ENCODE data around the gene RPTOR.

Gene RPTOR

DNA sequence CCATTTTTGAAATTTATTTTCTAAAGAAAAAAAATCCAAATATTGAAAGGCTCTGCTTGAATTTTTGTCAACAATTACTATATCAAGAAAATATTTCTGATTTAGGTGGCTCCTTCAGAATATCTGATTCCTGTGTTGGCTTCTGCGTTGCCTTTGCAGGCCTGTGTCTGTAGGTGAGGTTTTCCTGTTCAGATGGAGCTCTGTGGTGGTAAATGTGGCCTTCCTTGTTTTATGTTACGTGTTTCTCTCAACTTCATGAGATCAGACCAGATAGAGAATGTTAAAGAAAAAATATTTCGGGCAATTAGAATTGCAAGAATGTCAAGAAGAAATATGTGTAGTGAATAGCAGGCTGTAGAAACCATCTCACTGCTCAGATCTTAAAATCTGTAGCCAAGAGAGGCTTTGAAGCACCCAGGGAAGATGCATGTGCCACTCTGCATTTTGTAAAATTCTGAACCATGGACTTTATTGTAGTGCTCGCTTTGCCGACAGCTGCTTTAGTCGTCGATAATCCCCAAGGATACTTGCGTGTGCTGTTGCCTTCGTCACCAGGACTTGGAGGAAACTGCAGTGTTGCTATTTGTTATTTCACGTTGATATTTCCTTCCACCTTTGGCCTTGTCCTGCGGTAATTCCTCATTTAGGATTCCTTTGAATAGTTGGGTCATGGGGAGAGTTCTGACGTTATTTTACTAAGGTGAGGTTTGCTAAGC, 69.9 kb downstream of the RPTOR start:
- H3K4me1 ChIP-seq (ENCODE audit: low read length) = peaks cover 8% of the 10 kb centered on the region
- no peak overlapping the region for H3K4me3 ChIP-seq (ENCODE audit: low read length)
- no peak overlapping the region for H2AFZ ChIP-seq (ENCODE audit: low read depth, low read length)
- no peak overlapping the region for H3K4me2 ChIP-seq (ENCODE audit: low read length)
- H3K9me3 ChIP-seq (ENCODE audit: insufficient read depth, low read length) = no peaks in the 10 kb centered on the region
- no peaks in the 10 kb centered on the region for H3K36me3 ChIP-seq (replicated peaks; ENCODE audit: low read depth, low read length)
- H3K9ac ChIP-seq (ENCODE audit: low read length) = no peak overlapping the region
- peaks cover 54% of the 10 kb centered on the region for H4K20me1 ChIP-seq (ENCODE audit: insufficient read depth, low read length)
- TF ChIP-seq EZH2phosphoT487 (IDR thresholded peaks at IDR 0.05; ENCODE audit: low read depth) = no peak
- TF ChIP-seq, protein P1, sequence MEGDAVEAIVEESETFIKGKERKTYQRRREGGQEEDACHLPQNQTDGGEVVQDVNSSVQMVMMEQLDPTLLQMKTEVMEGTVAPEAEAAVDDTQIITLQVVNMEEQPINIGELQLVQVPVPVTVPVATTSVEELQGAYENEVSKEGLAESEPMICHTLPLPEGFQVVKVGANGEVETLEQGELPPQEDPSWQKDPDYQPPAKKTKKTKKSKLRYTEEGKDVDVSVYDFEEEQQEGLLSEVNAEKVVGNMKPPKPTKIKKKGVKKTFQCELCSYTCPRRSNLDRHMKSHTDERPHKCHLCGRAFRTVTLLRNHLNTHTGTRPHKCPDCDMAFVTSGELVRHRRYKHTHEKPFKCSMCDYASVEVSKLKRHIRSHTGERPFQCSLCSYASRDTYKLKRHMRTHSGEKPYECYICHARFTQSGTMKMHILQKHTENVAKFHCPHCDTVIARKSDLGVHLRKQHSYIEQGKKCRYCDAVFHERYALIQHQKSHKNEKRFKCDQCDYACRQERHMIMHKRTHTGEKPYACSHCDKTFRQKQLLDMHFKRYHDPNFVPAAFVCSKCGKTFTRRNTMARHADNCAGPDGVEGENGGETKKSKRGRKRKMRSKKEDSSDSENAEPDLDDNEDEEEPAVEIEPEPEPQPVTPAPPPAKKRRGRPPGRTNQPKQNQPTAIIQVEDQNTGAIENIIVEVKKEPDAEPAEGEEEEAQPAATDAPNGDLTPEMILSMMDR (IDR thresholded peaks at IDR 0.05; ENCODE audit: low read depth, low read length) = no peak
- peaks cover 83% of the 10 kb centered on the region for H3K79me2 ChIP-seq (ENCODE audit: low read length)
- H3K27me3 ChIP-seq (ENCODE audit: low read depth, low read length) = no peaks in the 10 kb centered on the region
- H3K27ac ChIP-seq (ENCODE audit: low read length) = no peak overlapping the region

DNA sequence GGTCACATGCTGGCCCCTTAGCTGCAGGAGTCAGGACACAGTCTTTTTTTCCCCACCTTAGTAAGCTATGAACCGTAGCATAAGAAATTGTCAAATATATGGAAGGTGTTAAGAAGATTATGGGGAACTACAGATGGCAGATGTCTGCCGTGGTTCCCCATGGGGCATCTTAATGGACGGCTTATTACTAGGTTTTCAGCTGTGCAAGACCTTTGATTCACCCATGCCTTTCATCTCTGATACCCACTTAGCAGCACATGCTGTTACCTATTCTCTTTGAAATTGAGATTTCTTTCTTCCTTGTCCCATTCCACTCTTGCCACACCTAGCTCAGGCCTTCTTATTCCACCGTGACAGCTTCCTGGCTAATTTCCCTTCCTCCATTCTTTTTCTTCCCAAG, 70.7 kb downstream of the RPTOR start:
- no peak overlapping the region for H2AFZ ChIP-seq (ENCODE audit: low read depth, low read length)
- H3K4me1 ChIP-seq (ENCODE audit: low read length) = no peaks in the 10 kb centered on the region; the same call in 1 of the 2 replicates
- H3K36me3 ChIP-seq (replicated peaks; ENCODE audit: low read depth, low read length) = no peaks in the 10 kb centered on the region
- H4K20me1 ChIP-seq (ENCODE audit: insufficient read depth, low read length) = peaks cover 51% of the 10 kb centered on the region
- H3K4me2 ChIP-seq (ENCODE audit: low read length) = no peak overlapping the region
- H3K79me2 ChIP-seq (ENCODE audit: low read length) = peaks cover 80% of the 10 kb centered on the region
- H3K4me3 ChIP-seq (ENCODE audit: low read length) = no peak overlapping the region
- TF ChIP-seq, protein P1 (IDR thresholded peaks at IDR 0.05; ENCODE audit: low read depth, low read length) = no peak
- TF ChIP-seq EZH2phosphoT487 (IDR thresholded peaks at IDR 0.05; ENCODE audit: low read depth) = no peak
- no peaks in the 10 kb centered on the region for H3K9me3 ChIP-seq (ENCODE audit: insufficient read depth, low read length)
- no peaks in the 10 kb centered on the region for H3K27me3 ChIP-seq (ENCODE audit: low read depth, low read length)
- H3K9ac ChIP-seq (ENCODE audit: low read length) = no peak overlapping the region
- H3K27ac ChIP-seq (ENCODE audit: low read length) = no peak overlapping the region

DNA sequence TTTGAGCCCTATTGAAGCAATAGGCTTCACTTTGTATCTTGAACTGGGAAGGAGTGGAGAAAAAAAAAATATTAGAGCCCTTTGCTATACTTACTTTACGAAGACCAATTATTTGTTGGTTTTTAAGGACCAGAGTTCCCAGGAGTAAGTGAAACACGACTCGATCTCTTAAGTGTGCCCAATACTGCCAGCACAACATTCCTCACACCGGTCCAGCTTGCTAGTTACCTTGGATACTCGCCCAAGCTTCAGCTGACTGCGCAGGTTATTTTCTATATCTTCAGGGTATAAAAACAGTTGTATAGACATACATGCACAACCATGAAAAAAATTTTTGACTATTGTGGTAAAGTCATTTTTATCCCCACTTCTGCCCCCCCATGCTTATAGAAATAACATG, 72.1 kb downstream of the RPTOR start:
- no peak overlapping the region for H3K9ac ChIP-seq (ENCODE audit: low read length)
- H3K27me3 ChIP-seq (ENCODE audit: low read depth, low read length) = no peaks in the 10 kb centered on the region
- H2AFZ ChIP-seq (ENCODE audit: low read depth, low read length) = no peak overlapping the region
- peaks cover 80% of the 10 kb centered on the region for H3K79me2 ChIP-seq (ENCODE audit: low read length)
- H3K4me2 ChIP-seq (ENCODE audit: low read length) = no peak overlapping the region
- H3K36me3 ChIP-seq (replicated peaks; ENCODE audit: low read depth, low read length) = no peaks in the 10 kb centered on the region
- H3K9me3 ChIP-seq (ENCODE audit: insufficient read depth, low read length) = no peaks in the 10 kb centered on the region
- TF ChIP-seq, protein P1 (IDR thresholded peaks at IDR 0.05; ENCODE audit: low read depth, low read length) = no peak
- TF ChIP-seq EZH2phosphoT487 (IDR thresholded peaks at IDR 0.05; ENCODE audit: low read depth) = no peak
- peaks cover 53% of the 10 kb centered on the region for H4K20me1 ChIP-seq (ENCODE audit: insufficient read depth, low read length)
- H3K4me3 ChIP-seq (ENCODE audit: low read length) = no peak overlapping the region
- no peak overlapping the region for H3K27ac ChIP-seq (ENCODE audit: low read length)
- H3K4me1 ChIP-seq (ENCODE audit: low read length) = no peaks in the 10 kb centered on the region

DNA sequence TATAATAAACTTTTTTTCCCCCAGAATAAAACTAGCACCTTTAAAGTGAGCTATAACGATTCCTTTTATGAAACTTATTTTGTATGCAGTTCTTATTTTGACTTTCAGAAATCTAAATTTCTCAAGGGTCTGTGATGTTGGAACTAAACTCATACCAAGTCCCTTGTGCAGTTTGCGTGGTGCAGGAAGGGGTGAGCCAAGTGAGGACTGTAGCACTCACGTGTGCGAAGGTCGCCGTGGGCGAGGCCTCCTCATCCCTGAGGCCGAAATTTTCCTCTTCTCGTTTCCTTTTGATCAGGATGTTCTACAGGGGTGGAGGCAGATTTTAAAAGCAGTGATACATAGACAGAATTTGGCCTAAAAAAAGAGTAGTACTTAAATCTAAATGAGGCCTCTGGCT, 73.7 kb downstream of the RPTOR start:
- Histone ChIP-seq H3K27me3 (ENCODE audit: low read depth, low read length) (no peaks in the 10 kb centered on the region), H3K4me1 (ENCODE audit: low read length) (no peaks in the 10 kb centered on the region), H2AFZ (ENCODE audit: low read depth, low read length) (no peak overlapping the region), H3K36me3 (replicated peaks; ENCODE audit: low read depth, low read length) (no peaks in the 10 kb centered on the region), H3K4me2 (ENCODE audit: low read length) (no peak overlapping the region), H3K9ac (ENCODE audit: low read length) (no peak overlapping the region), H3K79me2 (ENCODE audit: low read length) (peaks cover 76% of the 10 kb centered on the region), H3K27ac (ENCODE audit: low read length) (no peak overlapping the region), H3K4me3 (ENCODE audit: low read length) (no peak overlapping the region), H4K20me1 (ENCODE audit: insufficient read depth, low read length) (peaks cover 38% of the 10 kb centered on the region), H3K9me3 (ENCODE audit: insufficient read depth, low read length) (no peaks in the 10 kb centered on the region)
- TF ChIP-seq, protein P1 (IDR thresholded peaks at IDR 0.05; ENCODE audit: low read depth, low read length) = no peak
- TF ChIP-seq EZH2phosphoT487 (IDR thresholded peaks at IDR 0.05; ENCODE audit: low read depth) = no peak
